ENCODE results near the gene PRKCSH.
"Not testable (repeated sequence)": the region's sequence is repeated elsewhere in the genome, so short reads cannot be mapped to it uniquely, and the experiment has no call there.

The PRKCSH gene

DNA sequence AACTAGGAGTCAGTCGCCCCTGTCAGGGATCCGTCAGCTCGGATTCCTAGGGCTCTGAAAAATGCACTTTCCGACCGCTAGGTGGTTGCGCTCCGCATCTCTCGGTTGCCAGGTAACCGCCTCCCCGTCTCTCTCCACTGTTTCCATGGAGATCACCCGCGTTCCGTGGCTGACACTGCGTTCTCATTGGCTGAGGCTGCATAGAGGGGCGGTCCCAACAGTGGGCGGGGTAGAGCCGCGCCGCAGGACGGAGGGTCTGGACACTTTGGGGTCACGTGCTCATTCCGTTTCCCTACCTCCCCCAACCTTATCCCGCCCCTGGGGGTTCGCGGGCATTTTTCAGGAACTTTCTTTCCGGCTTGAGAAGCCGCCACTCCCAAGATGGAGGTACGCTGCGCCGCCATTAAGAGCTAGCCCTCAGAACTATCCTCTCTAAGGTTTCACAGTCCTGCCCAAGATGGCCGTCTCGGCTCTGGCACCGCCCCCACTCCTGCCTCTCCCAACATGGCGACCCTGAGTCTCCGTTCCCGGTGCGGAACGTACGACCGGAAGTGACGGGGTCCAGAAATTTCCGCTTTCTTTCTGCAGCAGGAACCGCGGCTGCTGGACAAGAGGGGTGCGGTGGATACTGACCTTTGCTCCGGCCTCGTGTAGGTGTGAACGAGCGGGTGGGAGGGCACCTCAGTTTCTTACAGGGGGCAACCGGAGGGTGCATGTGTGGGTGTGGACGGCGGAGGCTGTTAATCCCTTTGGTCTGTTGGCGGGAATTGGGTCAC lies at the start of gene PRKCSH, which contains the start of gene ODAD3:
Gene PRKCSH, plus strand, starts transcription at position 579 of the 776 bp plus-strand sequence. CDS start 483 bp downstream, outside the sequence.
Gene ODAD3, minus strand, starts transcription at position 65 of the 776 bp plus-strand sequence. CDS start 105 bp downstream, outside the sequence.
- peak; percentile 99 for DNase-seq
- in situ Hi-C loops (cut with HindIII; ENCODE audit: low pct_ligation_motif_present, low pct_unique_long_range_greater_than_20kb, low sequenced_read_pairs), result no loop called here

- DNase-seq, result no peak
- in situ Hi-C loops (cut with HindIII; ENCODE audit: low pct_ligation_motif_present, low pct_unique_long_range_greater_than_20kb, low sequenced_read_pairs), result no loop called here
Observed at GRCh38 chr19:11387162-11388034, 48.0 kb upstream of the PRKCSH start.

DNA sequence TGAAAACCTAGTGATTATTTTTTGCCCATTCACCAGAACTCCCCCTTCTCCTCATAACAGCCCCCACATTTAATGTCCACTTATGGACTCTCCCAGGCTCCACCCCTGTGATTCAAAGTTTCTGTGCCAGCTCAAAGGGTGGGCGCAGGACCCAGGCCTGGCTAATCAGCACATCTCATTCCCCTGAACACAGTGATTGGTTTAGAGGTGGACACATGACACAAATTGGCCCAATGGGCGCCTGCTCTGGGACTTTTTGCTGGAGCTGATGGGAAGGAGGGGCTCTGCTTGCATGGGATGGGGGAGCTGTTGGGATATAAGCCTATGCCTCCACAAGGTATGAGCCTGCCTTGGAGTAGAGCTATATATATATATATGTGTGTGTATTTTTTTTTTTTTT lies 45.1 kb upstream of the PRKCSH start:
- in situ Hi-C loops (cut with HindIII; ENCODE audit: low pct_ligation_motif_present, low pct_unique_long_range_greater_than_20kb, low sequenced_read_pairs), result no loop called here
- no peak for DNase-seq

DNA sequence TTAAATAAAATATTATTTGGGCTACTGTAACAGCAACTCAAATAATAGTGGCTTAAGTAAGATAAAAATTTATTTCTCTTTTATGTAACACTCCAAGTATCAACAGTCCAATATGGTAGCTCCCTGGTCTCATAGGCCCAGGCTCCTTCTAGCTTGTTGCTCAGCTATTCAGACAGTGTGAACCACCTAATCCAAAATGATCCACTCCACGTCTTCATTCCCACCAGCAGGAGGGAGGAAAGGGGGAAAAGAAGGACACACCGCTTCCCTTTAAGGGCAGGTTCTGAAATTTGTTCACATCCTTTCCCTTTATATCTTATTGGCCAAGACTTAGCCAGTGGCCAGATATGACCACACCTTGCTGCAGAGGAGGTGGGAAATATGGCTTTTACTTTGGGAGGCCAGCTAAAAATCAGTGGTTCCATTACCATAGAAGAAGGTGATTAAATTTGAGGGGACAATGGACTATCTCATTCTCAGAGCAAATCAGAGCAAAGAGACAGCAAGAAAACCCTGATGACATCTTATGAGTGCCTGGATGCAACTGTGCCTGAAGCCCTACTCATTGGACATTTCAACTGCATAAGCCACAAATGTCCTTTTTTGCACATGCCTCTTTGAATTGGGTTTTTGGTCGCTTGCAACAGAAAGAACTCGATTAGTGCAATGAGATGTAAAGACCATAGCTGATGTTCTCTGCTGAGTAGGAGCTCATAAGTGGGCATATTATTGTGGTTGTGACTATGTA lies 44.3 kb upstream of the PRKCSH start:
- no peak for DNase-seq
- in situ Hi-C loops (cut with HindIII; ENCODE audit: low pct_ligation_motif_present, low pct_unique_long_range_greater_than_20kb, low sequenced_read_pairs), result no loop called here

GRCh38 chr19:11397089-11397610 lies 38.3 kb upstream of the PRKCSH start:
- DNase-seq, result no peak
- in situ Hi-C loops (cut with HindIII; ENCODE audit: low pct_ligation_motif_present, low pct_unique_long_range_greater_than_20kb, low sequenced_read_pairs), result no loop called here

DNA sequence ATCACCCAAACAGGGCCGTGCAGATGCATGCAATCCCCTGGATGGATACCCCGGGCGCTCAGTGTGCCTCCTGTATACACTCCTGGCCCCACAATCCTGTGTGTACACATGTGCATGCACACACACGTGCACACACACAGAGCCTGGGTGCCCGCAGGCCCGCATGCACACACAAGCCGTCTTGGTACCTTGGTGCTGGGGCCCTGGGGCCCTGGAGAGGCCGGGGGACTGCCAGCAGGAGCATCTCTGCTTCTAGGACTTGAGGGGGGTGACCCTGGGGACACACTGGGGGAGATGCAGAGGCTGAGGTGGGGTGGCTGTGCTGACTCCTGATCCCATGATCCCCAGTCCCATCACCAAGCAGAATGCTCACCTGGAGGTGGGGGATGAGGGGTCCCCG lies 35.8 kb upstream of the PRKCSH start:
- no peak for DNase-seq
- in situ Hi-C loops (cut with HindIII; ENCODE audit: low pct_ligation_motif_present, low pct_unique_long_range_greater_than_20kb, low sequenced_read_pairs), result no loop called here

DNA sequence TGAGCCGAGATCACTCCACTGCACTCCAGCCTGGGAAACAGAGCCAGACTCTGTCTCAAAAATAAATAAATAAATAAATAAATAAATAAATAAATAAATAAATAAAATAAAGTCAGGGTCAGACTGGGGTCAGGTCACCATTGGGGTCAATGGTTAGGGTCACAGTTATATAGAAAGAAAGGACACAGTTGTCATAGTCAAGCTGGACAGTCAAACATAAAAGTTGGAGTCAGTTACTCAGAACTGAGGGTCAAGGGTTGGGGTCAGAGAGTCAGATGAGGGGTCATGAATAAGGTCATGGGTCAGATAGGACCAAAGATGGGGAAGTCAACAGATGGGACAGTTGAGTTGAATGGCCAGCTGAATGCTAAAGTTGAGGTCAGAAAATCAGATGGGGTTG lies 34.6 kb upstream of the PRKCSH start:
- in situ Hi-C loops (cut with HindIII; ENCODE audit: low pct_ligation_motif_present, low pct_unique_long_range_greater_than_20kb, low sequenced_read_pairs), result no loop called here
- no peak for DNase-seq

GRCh38 chr19:11401808-11402543 lies 33.5 kb upstream of the PRKCSH start:
- no peak for DNase-seq
- in situ Hi-C loops (cut with HindIII; ENCODE audit: low pct_ligation_motif_present, low pct_unique_long_range_greater_than_20kb, low sequenced_read_pairs), result no loop called here

DNA sequence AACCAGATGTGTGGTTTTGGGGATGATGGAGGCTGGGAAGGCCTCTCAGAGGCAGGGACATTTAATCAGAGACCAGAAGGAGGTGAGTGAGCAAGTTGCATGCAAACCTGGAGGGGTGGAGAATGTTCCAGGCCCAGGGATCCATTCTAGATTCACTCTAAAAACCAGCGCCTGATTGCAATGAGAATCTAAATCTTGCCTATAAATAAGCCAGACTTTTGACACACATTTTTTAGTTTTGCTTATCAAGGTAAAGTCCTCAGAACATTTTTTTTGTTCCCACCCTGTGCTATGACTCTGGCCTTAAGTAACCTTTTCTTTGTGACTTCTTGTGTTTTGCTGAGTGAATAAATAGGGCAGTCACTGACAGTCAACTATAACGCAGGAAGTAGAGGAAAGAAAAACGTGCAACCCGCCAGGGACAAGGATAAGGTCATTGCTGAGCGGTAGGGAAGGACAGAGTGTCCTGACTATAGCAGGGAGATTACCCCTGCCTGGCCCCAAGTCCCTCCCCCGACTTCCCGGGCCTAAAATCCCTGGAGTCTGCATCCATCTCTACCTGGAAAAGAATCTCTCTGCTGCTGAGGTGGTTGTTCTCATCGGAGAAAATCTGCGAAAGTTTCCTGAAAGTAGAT lies 30.7 kb upstream of the PRKCSH start:
- in situ Hi-C loops (cut with HindIII; ENCODE audit: low pct_ligation_motif_present, low pct_unique_long_range_greater_than_20kb, low sequenced_read_pairs), result no loop called here
- no peak for DNase-seq

GRCh38 chr19:11405846-11406643 lies 29.4 kb upstream of the PRKCSH start:
- DNase-seq, result no peak
- in situ Hi-C loops (cut with HindIII; ENCODE audit: low pct_ligation_motif_present, low pct_unique_long_range_greater_than_20kb, low sequenced_read_pairs), result no loop called here

- in situ Hi-C loops (cut with HindIII; ENCODE audit: low pct_ligation_motif_present, low pct_unique_long_range_greater_than_20kb, low sequenced_read_pairs), result not testable (repeated sequence)
Observed at GRCh38 chr19:11406703-11407236, 28.7 kb upstream of the PRKCSH start.

DNA sequence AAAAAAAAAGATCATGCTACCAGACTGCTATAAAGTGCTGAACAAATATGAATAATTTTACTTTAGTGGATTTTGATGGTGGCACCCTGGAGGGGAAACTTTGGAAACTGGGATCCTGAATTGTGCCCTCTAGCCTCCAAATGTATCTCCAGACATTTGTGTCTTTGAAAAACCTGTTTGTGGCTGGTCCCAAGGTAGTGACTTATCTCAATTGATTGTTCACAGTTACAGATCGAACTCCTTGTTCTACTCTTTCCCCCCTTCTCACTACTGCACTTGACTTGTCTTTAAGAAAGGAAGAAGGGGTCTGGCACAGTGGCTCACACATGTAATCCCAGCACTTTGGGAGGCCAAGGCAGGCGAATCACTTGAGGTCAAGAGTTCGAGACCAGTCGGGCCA lies 26.8 kb upstream of the PRKCSH start:
- no peak for DNase-seq

More at GRCh38 chr19:11406703-11407236, 28.7 kb upstream of the PRKCSH start:
- not testable (repeated sequence) for DNase-seq

DNA sequence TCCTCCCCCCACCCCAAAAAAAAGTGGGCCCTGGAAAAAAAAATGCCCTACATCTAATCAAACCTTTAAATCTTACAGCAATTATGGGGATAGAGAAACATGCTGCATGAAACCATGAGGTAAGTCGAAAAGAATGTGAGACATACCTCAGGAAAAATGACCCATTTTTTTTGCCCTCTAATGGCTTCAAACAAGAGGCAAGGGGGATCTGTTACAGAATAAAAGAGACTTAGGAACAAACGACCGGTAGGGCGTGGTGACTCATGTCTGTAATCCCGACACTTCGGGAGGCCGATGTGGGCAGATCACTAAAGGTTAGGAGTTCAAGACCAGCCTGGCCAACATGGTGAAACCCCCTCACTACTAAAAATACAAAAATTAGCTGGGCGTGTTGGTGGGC lies 24.8 kb upstream of the PRKCSH start:
- in situ Hi-C loops (cut with HindIII; ENCODE audit: low pct_ligation_motif_present, low pct_unique_long_range_greater_than_20kb, low sequenced_read_pairs), result no loop called here

More for the DNA sequence above, 26.8 kb upstream of the PRKCSH start:
- in situ Hi-C loops (cut with HindIII; ENCODE audit: low pct_ligation_motif_present, low pct_unique_long_range_greater_than_20kb, low sequenced_read_pairs), result no loop called here

GRCh38 chr19:11414544-11414943 lies 20.9 kb upstream of the PRKCSH start:
- in situ Hi-C loops (cut with HindIII; ENCODE audit: low pct_ligation_motif_present, low pct_unique_long_range_greater_than_20kb, low sequenced_read_pairs), result no loop called here
- DNase-seq, result no peak

More for the DNA sequence above, 24.8 kb upstream of the PRKCSH start:
- DNase-seq, result peak; percentile 15

DNA sequence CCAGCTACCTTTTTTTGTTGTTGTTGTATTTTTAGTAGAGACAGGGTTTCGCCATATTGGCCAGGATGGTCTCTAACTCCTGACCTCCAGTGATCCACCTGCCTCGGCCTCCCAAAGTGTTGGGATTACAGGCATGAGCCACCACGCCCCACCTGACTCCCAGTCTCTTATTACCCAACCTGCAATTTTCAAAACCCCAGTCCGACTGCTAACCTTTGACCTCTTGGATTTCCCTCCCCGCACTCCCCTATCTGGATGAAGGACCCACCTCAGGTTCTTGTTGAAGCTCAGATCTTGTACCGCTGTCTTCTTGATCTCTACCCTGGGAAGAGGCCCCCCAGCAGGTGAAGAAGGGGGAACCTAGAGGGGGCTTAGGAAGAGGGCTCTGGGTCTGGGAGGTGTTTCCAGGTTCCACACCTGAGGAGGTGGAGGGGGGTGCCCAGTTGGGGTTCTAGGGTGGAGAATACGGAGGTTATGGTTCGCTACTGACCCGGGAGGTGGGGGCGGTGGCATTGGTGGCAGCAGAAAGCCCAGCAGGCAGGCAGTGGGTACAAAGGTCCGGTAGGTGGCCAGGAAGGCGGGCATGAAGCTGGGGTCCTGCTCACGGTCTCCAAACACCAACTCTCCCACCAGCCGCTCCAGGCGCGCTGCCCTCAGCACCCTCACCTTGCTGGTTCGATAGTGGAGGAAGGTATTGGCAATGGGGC lies 18.9 kb upstream of the PRKCSH start:
- no peak for DNase-seq
- in situ Hi-C loops (cut with HindIII; ENCODE audit: low pct_ligation_motif_present, low pct_unique_long_range_greater_than_20kb, low sequenced_read_pairs), result no loop called here

GRCh38 chr19:11418094-11418548 lies 17.3 kb upstream of the PRKCSH start:
- DNase-seq, result no peak
- in situ Hi-C loops (cut with HindIII; ENCODE audit: low pct_ligation_motif_present, low pct_unique_long_range_greater_than_20kb, low sequenced_read_pairs), result no loop called here
